HK-2 (cell line): ENCODE results near the gene CIROP.

ENCODE experiments used
- DNase-seq: peaks from one replicate; pipeline ENCODE4 v3.0.0-alpha.2; 2018; ENCODE audit not compliant: unreplicated experiment

The CIROP gene

GRCh38 chr14:23067847-23068788 is 36.7 kb downstream of the CIROP start:
- DNase-seq = no peak

- no peak for DNase-seq
Observed at GRCh38 chr14:23066855-23067744, 37.7 kb downstream of the CIROP start.

DNA sequence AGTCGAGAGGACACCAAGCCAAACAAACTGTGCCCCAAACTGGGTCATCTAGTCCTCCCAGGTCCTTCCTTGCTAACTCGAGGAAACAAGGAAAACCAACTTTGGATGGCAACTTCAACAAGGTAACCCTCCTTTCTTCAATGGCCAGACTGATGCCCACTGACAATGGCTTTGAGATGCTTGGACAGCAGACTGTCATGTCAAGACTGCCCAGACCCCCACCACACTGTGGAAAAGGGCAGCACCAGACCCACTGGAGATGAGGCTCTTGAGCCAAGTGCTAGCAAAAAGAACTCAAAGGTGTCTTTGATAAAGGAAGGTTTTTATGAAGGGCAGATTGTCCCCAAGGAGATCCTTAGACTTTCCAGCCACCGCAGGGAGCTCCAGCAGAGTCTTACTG is 38.4 kb downstream of the CIROP start:
- DNase-seq = no peak

DNA sequence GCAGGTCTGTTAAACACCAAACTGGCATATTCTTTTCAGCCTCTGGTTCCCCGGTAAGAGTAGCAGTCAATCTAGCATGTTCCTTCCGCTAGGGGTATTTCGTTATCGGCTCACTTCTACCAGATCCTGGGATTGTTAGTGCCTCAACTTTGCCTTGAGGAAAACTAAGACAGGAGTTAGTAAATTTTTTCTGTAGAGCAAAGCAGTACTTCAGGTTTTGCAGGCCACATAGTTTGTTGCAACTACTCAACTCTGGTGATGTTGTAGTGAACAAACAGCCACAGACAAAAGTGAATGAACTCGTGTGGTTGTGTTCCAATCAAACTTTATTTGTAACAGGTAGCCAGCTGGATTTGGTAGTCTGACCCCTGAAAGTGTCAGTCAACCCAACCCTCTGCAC is 41.2 kb downstream of the CIROP start:
- DNase-seq = no peak

DNA sequence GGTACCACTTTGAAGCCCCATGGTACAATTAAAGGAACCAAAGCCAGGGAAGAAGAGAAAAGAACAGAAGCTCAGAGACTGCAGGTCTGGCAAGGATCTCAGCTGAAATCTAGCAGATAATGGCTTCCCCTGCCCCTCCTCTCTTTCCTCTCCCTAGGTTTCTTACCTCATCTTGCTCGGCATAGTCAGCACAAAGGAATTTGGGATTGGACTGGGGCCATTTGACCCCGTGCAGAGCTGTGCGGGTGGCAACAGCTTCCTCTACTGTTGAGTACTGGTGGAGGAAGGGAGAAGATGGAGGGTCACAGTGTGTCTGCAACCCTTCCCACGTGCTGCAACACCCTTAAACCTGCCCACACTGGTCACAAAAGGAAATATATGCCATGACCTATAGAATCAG is 42.8 kb downstream of the CIROP start:
- DNase-seq = peak; percentile 82

GRCh38 chr14:23060536-23061260 is 44.1 kb downstream of the CIROP start:
- no peak for DNase-seq

GRCh38 chr14:23058654-23059504 is 45.9 kb downstream of the CIROP start:
- DNase-seq = no peak

GRCh38 chr14:23057757-23058653 is 46.8 kb downstream of the CIROP start:
- DNase-seq = peak; percentile 92

- peak; percentile 70 for DNase-seq
Observed at GRCh38 chr14:23056956-23057756, 47.6 kb downstream of the CIROP start, which contains the start of gene CDH24. Gene CDH24, minus strand, starts transcription at chr14:23057520. Its CDS starts 1,787 bp downstream, at chr14:23055733.

GRCh38 chr14:23056145-23056955 is 48.4 kb downstream of the CIROP start:
- DNase-seq = peak; percentile 81

GRCh38 chr14:23055621-23056144 is 49.1 kb downstream of the CIROP start:
- no peak for DNase-seq

DNA sequence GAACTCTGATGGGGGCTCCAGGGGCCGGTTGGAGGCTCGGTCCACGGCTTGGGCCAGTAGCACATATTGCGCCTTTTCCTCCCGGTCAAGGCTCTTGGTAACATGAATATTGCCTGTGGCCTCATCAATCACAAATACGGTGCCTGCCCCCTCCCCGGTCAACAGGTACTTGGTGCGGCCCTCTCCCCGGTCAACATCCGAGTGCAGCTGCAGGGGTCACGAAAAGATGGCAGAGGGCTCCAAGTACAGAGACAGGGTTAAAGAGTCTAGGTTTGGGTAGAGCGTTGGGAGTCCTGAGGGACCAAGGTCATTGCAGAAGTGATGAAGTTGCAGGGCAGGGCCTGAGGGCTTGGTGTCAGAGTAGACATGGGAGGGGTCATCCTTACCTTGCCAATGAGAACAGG is 49.6 kb downstream of the CIROP start:
- no peak for DNase-seq

DNA sequence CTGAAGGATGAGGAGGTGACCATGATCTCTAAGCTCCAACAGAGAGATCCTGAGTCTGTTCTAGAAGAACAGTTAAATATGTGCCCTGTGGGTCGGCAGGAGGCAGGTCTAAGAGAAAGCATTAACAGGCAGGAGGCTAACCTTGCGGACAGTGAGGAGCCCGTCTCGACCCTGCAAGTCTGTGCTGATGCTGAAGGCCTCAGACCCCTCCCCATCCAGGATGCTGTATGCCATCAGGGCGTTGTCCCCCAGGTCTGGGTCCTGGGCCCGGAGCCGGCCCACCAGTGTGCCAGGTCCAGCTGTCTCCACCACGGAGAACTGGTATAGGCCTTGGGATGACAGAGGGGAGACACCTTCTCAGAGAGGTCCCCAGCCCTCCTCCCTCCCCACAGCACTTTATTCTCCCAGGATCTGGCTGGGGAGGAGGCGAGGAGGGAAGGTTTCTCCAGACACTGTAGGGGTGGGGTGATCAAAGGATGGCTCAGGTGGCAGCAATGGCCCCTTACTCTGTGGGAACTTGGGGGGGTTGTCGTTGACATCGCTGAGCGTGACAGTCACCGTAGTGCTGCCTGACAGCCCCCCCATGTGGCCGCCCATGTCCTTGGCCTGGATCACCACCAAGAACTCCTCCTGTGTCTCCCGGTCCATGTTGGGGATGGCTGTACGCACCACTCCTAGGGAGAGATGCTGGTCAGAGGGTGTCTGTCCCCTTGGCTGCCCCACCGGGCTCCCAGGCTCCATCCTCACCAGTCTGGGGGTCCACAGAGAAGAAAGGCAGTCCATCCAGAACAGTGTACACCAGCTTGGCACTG is 50.6 kb downstream of the CIROP start:
- no peak for DNase-seq

GRCh38 chr14:23053426-23053825 is 51.4 kb downstream of the CIROP start:
- DNase-seq = no peak

DNA sequence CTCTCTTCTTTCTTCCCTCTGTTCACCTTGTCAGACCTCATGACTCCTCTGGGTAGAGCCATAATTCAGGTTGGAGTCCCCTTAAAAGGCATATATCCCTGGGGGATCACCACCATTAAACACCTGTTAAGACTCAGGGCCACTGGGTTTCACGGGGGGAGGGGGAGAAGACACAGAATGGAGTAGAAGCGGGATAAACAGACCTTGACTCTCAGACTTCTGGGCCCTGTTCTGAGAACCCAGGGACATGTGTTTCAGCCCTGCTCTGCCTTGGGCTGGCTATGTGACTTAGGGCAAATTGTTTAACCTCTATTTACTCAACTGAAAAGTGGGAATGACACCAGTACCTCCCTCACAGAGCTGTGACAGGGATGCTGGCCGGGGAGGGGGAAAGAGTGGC is 52.1 kb downstream of the CIROP start:
- DNase-seq = no peak

- DNase-seq = no peak
Observed at GRCh38 chr14:23052182-23052623, 52.6 kb downstream of the CIROP start.
